NCI-H69 (cell line): ENCODE measurements around the gene GAD2.

ENCODE experiments used
- DNase-seq: peaks from one replicate; lab custom pipeline; 2025; lab: John Stamatoyannopoulos, UW

The GAD2 gene

GRCh38 chr10:26222563-26222962, 6.0 kb downstream of the GAD2 start:
- DNase-seq = no peak

DNA sequence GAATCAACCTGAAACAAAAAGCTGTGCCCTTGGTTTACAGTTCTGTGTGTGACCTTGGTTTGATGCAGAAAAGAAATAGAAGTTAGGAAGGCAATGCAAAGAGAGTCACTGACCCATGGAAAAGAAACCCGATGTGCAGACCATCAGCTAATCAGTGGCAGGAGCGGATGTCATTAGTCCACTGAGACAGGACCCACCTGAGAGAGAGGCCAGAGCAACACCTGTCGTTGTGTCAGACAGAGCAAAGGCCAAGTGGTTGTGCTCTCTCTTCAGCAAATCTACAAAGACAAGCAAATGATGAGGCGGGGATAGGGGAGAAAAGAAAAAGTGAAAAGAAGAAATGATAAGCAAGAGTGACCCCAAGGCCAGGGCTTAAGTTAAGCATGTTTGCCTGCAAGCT, 8.7 kb downstream of the GAD2 start:
- DNase-seq = no peak

DNA sequence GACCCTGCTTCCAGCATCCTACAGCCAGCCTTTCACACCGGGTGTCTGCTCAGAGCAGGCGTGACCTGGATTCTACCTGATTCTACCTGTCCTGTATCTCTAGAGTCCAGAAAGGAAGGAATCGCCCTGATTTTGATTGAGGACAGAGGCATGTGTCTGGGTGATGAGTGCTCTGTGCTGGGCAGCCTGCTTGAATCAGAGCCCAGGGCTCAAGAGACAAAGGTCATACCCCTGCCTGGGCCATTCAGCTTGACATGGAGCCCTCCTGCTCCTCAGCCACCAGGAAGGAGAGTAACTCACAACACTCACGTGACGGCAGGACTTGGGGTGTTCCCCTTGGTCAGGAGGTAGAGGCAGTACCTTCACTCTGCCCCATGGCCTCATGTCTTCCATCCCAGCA, 11.2 kb downstream of the GAD2 start:
- DNase-seq = no peak

GRCh38 chr10:26232174-26232573, 15.6 kb downstream of the GAD2 start:
- no peak for DNase-seq

DNA sequence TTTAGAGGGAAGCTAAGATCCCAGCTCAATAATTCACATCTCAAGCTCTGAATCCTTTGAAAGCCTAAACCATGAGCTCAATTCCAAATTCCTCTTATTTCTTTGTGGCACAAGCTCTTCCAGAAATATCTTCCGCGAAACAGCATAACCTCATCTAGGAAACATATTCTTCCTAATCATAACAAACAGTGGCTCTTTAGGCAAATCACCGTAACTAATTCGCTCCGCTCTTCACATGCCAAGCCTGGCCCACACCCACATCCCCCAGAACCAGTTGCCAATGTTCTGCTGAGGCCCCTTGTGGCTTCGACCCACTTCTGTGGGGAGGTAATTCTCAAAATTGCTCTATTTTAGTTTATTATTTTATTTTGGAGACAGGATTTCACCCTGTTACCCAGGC, 19.2 kb downstream of the GAD2 start:
- DNase-seq = no peak

GRCh38 chr10:26238378-26238777, 21.8 kb downstream of the GAD2 start:
- DNase-seq = no peak

DNA sequence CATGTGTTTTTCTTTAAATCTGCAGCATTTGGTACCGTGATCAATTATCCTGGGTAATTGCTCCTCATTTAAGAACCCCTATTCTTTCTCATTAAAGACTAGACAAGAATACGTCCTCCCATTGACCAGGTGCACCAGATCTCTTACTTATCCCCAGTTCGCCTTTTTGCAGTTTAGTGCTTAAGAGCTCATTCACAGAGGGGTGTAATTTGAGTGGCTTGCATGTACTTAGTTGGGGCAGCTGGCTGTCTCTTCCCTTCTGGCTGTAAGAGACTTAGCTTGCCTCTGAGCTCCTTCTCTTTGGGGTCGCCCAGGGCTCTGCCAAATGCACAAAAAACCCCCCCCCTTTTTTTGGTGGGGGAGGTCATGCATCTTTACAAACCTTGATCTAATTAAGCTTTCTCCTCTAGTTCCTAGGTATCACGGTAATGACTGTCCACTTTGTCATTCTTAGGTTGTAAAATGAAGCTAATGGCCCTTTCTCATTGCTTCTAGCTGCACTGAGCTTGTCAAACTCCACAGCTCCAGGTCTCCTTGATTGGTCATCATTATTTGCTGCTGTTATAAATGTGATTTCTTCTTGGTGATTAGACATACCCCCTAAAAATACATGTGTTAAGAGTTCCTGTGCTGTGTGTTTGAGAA, 26.3 kb downstream of the GAD2 start:
- DNase-seq = peak; percentile 96

DNA sequence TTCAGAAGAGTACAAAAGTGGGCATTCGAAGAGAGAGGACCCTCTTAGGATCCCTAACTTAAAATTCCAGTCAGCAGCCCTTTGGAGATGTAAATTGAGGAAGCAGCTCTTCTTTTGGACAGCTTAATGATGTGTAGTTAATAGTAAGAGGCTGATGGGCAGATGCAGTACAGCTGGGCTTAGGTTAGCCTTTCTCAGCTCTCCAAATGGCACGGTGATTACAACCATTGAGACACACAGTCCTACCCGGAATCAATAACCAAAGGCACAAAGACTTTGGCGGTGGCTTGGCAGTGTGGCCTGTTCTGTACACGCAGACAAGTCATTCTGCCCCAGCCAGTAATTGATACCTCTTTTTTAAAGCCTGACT, 26.8 kb downstream of the GAD2 start:
- DNase-seq = peak; percentile 84

DNA sequence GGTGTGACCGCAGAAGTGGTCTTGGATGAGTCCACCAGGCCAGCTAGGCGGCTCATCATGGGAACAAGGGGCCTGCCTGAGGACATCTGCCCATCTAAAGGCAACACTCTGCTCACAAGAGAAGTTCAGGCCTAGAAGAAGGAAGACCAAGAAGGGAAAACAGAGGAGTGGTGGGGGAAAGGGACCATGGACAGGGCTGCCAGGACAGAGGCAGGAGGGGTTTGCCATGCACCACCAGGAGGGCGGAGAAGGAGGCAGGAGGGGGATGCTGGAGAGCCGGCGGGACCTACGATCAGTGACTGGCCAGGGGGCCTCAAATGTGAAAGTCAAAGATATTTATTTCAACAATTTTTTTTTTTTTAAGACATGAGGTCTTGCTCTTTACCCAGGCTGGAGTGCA, 33.1 kb downstream of the GAD2 start:
- no peak for DNase-seq

GRCh38 chr10:26251925-26252324, 35.4 kb downstream of the GAD2 start:
- DNase-seq = no peak

DNA sequence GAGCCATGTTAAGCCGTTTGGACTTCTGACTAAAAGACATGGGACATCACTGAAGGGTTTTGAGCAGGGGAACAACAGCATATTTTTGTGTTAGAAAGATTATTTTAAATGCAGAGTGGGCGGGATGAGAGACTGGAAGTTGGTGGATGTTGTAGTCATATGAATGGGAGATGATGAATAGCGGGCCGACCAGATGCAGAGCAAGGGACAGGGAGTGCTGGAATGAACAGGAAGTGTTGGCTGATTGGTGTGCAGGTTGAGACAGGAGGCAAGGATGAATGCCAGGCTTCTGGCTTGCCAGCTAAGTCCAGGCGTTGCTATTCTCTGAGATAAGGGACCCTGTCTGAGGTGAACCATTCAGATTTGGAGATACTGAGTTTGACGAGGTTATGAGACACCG, 38.0 kb downstream of the GAD2 start:
- DNase-seq = no peak

GRCh38 chr10:26259341-26259740, 42.8 kb downstream of the GAD2 start:
- no peak for DNase-seq

GRCh38 chr10:26269754-26270153, 53.2 kb downstream of the GAD2 start:
- peak; percentile 46 for DNase-seq

DNA sequence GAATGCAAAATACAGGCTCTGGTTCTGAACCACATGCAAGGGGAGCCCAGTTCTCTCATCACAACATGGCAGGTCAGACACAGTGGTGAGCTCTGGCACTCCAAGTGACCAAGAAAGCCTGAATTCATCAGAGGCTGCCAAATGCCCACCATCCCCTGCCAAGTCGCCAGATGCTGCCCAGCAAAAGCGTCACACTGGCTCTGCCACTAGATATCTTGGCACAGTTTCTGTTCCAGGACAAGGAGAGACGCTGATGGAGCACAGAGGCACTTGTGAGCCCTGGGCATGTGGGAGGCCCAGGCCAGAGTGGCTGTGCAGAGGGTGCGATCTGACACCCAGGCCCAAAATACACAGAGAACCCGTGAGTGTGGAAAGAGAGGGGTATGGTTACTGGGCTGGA, 57.8 kb downstream of the GAD2 start:
- no peak for DNase-seq

DNA sequence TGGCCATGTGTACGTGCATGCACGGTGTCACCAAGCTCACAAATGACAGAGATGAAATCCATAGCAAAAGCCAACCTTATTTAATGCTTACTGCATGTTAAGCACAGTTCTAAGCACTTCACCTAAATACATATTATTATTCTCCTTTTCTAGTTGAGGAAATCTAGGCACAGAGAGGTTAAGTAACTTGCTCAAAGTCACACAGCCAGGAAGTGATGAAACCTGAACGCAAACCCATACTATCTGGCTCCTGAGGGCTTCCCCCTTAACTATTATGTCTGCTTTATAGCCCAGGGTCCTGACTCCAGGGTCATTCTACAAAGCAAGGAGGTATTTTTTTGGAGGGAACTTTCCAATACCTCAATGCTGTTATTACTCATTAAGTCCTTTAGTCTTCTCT, 61.7 kb downstream of the GAD2 start:
- DNase-seq = no peak

DNA sequence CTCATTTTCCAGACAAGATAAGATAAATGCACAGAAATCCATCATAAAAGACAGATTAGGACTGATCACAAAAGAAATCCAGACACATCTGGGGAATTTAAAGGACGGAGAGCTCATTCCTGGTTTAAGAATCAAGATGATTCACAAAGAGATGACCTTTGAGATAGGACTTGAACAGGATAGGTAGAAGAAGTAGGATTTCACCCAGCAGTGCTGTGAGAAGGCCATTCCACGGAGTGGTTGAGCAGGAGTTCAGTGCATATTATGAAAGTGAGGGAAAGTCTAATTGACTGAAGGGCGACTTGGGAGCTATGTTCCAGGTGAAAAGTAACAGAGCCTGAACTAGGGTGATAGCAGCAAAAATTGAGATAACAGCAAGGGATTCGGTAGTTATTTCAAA, 73.7 kb downstream of the GAD2 start:
- no peak for DNase-seq

- peak; percentile 74 for DNase-seq
Measured at GRCh38 chr10:26291721-26292480, 75.3 kb downstream of the GAD2 start.

GRCh38 chr10:26296360-26296759, 79.8 kb downstream of the GAD2 start:
- DNase-seq = peak; percentile 14

- DNase-seq = no peak
Measured at GRCh38 chr10:26300001-26300400, 83.4 kb downstream of the GAD2 start.

DNA sequence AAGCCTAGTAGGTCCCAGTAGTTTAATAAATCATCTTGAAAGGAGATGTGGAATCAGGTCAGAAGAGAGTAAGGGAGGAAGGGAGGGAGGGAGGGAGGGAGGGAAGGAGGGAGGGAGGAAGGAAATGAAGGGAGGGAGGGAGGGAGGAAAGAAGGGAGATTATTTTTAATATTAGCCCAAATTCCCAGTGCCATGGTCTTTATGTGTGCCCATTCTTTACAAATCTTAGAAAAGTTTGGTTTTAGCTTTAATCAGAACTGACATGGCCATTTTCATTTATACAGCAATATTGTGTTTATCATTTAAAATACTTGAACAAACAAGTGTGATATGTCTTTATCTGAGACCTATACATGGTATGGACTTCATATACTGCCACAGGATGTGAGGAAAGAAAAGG, 86.8 kb downstream of the GAD2 start:
- DNase-seq = peak; percentile 43

DNA sequence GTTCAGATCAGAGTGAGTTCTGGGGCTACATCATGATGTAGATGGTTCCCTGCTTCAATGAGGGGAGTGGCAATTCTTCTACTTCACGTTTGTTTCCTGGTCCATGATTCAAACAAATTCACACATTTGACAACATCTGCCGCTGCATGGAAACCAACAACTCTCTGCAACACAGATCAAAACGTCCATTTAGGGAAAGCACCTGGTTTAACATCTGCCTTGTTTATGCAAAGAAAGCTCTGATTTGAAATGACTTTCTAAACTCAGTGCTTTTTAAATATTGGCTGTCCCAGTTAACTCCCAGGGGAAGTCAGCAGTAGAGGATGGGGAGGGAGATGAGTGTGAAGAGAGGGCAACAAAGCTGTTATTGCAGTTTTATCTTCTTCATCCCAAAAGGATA, 93.8 kb downstream of the GAD2 start:
- peak; percentile 18 for DNase-seq

GRCh38 chr10:26311383-26311940, 94.9 kb downstream of the GAD2 start:
- DNase-seq = peak; percentile 12

DNA sequence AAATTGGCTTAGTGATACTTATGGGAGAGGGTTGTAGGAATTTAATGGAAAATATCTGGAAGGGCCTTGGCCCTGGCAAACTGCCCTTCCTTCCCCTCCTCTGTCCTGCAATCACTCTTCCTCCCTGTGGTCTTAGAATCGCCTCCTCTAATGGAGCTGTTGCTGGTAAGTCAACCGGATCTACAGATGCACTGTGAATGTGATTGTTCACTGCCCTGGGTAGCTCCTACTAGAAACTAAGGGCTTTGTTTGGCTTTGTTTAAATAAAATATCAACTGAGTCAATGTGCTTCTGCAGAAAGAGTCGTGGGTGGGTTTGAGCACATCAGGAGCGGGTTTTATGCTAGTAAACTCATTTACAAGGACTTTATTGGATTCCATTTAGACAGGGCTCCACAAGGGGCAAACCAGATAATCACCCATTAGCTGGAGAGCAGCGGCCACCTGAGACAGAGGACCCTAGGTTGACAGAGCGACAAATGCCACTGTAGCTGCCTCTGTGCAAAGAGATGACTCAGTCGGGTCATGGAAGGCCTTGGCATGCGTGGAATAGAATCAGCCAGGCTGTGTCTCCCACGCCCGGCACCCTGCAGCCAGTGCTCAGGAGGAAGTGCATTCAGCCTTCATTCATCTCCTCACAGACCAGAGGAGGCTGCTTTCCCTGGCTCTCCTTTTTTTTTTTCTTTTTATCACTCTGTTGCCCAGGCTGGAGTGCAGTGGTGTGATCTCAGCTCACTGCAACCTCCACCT, 97.9 kb downstream of the GAD2 start:
- peak; percentile 36 for DNase-seq
